HG02798 (cell line): ENCODE measurements around the gene CNOT1.
"Not testable (repeated sequence)": the region's sequence is repeated elsewhere in the genome, so short reads cannot be mapped to it uniquely, and the experiment has no call there.

Source experiments
- ATAC-seq: cut with Tn5 transposase; IDR thresholded peaks from one replicate; pipeline ENCODE4 v1.9.1; 2021; ENCODE audit warnings: mild to moderate bottlenecking; ENCODE audit not compliant: unreplicated experiment, poor library complexity

Gene CNOT1

GRCh38 chr16:58639230-58639629, 9.6 kb upstream of the CNOT1 start:
- no peak for ATAC-seq

DNA sequence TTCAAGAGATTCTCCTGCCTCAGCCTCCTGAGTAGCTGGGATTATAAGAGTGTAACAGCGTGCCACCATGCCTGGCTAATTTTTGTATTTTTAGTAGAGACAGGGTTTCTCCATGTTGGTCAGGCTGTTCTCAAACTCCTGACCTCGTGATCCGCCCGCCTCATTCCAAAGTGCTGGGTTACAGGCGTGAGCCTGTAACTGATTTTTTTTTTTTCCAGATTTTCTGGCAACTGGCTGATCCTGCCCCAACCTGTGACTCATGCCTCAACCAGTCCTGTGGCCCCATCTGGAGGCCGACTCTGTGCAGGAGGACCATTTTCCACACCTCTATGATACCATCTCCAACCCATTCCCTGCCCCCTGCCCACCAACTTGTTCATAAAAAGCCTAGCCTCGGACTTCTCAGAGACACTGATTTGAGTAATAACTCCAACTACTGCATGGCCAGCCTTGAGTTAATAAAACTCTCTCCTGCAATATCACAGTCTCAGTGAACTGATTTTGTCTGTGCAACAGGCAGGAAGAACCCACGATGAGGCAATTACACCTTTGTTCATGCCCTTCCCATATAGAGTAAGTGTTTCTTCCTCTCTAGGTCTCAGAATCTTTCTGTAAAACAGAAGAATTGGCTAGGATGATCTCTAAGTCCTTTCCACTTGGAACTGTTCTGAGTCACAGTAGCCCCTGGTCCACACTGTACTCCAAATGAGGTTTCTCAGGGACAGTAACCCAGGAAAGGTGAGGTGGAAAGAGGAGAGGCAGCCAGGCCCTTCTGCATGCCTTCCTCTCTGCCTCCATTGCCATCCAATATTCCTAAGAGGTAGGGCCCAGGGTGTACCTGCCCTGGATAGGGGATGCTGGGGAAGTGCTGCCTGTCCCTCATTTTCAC, 8.8 kb upstream of the CNOT1 start:
- no peak for ATAC-seq

DNA sequence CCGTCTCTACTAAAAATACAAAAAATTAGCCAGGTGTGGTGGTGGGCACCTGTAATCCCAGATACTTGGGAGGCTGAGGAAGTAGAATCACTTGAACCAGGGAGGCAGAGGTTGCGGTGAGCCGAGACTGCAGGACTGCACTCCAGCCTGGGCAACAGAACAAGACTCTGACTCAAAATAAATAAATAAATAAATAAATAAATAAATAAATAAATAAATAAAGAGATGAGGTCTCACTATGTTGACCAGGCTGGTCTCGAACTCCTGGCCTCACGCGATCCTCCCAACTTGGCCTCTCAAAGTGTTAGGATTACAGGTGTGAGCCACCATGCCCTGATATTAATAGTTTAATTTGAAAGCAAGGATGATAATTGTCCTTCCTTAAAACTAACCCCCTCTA, 7.4 kb upstream of the CNOT1 start:
- not testable (repeated sequence) for ATAC-seq

DNA sequence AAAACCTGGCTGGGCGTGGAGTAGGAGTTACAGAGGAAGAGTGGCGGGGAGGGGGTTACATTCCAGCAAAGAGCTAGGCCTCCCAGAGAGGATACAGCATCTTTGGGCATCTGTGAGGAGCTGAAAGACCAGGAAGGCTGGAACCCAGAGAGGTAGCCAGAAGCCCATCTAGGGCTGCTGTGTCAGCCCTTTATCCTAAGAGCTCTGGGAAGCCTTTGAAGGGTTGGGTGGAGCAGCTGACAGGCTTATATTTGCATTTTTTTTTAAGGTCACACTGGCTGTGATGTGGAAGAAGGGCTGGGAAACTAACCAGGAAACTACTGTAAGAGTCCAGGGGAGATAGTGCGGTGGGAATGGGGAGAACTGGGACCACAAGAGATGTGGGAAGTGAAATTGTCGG, 6.8 kb upstream of the CNOT1 start:
- no peak for ATAC-seq

GRCh38 chr16:58635502-58635901, 5.9 kb upstream of the CNOT1 start:
- no peak for ATAC-seq

DNA sequence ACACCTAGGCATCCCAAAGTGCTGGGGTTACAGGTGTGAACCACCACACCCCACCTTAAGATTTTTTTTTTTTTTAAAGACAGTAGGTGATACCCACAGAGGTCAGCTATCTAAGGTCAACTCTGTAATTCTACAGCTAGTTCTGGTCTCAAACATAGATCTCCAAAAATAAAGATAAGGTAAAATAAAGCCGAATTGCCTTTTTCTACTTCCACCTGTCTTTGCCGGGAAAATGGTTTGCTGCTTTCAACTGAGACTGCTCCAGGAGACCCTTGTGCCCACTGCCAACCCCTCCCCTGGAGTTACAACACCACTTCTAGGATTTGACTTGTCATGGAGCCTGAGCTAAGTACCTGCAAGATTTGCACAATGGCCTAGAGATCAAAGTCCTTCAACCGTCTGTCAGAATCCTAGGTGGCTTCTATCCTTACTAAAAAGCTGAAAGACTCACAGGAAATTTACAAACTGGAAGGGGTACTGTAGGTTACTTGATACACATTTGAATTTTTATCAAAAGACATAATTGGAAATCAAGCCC, 4.7 kb upstream of the CNOT1 start:
- no peak for ATAC-seq

DNA sequence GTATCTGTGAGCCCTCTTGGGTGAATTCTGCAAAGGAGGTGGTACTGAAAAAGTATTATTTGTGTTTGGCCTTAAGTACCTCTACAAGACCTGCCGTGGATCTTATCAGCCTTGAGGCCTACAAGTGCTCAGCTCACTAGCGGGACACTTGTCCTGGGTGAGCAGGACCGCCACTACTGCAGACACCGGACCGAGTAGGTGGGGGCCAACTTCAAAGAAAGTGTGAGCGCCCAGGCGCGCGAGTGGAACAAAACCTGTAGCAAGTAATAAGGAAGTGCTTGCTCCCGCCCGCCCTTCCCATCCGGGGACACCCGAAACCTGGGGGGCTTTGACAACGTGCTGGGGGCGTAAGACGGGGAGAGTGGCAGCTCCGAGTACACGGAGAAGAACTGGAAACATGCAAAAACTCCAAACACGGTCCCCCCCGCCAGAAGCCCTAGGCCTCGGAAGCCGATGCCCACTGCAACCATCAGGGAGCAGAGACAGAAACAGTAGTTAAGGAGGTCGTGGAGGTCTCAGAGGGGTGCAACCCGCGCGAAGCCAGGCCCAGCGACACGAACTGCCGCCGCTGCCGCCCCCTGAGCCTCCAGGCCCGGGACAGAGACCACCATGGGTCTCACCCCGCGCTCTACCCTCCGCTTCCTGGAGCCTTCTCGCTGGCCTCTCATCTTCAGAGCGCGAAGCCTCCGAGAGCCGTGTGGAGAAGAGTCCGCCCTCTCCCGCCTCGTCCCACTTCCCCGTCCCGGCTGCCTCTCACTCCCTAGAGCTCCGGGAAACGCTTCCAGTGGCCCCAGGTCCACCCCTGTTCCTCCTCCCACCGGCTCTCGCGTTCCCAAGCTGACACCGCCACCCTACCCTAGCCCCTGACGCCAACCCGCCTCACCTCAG, 537 bp downstream of the CNOT1 start:
- ATAC-seq: no peak

- ATAC-seq: no peak
Observed at GRCh38 chr16:58624209-58624608, 5.4 kb downstream of the CNOT1 start.

DNA sequence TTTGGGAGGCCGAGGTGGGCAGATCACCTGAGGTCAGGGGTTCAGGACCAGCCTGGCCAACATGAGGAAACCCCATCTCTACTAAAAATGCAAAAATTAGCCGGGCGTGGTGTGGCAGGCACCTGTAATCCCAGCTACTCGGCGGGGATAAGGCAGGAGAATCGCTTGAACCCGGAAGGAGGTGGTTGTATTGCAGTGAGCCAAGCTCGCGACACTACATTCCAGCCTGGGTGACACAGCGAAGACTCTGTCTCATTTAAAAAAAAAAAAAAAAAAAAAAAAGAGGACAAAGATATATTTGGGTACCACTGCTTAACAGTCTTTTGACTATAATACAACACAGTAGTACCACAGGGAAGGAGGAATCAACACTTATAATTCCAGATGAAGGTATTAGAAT, 9.2 kb downstream of the CNOT1 start:
- no peak for ATAC-seq

- no peak for ATAC-seq
Observed at GRCh38 chr16:58615280-58615679, 14.3 kb downstream of the CNOT1 start.

GRCh38 chr16:58614860-58615259, 14.8 kb downstream of the CNOT1 start:
- no peak for ATAC-seq

DNA sequence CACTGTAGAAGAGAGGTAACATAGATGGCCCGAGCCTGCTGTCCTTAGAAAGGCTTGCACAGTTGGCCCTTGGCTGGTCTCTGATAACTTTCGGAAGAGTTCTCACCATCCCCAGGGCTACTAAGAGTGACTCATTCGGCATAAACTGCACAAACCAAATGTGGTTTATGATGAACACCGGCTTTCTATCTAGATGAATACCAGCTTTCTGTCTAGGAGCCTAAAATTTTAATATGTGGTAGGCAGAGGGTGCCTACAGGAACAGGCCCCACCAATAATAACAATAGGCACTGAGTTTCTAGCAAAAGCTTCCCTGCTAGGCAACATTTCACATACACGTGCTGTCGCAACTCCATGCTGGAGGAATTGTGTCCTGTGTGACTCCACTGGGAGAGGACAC, 15.4 kb downstream of the CNOT1 start:
- ATAC-seq: no peak

GRCh38 chr16:58612965-58613364, 16.7 kb downstream of the CNOT1 start:
- not testable (repeated sequence) for ATAC-seq

DNA sequence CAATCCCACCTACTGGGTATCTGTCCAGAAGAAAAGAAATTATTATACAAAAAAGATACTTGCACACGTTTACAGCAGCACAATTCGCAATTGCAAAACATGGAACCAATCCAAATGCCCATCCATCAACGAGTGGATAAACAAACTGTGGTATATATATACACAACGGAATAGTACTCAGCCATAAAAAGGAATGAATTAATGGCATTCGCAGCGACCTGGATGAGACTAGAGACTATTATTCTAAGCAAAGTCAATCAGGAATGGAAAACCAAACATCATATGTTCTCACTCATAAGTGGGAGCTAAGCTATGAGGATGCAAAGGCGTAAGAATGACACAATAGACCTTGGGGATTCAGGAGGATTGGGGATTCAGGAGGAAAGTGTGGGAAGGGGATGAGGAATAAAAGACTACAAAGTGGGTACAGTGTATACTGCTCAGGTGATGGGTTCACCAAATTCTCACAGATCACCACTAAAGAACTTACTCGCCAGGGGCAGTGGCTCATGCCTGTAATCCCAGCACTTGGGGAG, 21.0 kb downstream of the CNOT1 start:
- ATAC-seq: no peak

DNA sequence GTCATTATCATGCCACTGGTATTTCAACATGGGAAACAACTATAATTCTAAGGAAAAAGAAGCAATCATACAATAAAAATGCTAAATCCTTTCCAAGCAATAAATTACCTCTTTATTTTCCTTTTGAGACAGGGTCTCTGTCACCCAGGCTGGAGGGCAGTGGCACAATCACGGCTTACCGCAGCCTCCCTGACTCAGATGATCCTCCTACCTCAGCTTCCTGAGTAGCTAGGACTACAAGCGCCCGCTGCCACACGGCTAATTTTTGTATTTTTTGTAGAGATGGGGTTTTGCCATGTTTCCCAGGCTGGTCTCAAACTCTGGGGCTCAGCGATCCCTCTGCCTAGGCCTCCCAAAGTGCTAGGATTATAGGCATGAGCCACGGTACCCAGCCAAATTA, 24.1 kb downstream of the CNOT1 start:
- ATAC-seq: no peak

DNA sequence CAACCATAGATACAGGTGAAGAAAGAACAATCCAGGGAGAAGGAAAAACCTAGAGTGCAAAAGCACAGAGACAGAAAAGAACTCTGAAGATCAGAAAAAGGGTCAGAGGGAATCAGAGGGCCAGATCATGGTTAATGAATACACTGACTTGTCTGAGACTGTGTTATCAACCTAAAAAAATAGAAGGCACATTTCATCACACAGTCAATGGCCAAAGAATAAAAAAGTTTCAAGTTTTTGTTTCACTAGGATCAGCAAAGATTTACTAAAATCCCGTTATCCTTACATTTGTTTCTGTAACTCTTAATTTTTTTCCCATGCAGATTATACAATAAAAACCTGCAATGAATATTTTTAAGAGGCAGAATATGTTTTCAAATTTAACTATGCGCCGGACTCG, 38.5 kb downstream of the CNOT1 start:
- ATAC-seq: no peak

DNA sequence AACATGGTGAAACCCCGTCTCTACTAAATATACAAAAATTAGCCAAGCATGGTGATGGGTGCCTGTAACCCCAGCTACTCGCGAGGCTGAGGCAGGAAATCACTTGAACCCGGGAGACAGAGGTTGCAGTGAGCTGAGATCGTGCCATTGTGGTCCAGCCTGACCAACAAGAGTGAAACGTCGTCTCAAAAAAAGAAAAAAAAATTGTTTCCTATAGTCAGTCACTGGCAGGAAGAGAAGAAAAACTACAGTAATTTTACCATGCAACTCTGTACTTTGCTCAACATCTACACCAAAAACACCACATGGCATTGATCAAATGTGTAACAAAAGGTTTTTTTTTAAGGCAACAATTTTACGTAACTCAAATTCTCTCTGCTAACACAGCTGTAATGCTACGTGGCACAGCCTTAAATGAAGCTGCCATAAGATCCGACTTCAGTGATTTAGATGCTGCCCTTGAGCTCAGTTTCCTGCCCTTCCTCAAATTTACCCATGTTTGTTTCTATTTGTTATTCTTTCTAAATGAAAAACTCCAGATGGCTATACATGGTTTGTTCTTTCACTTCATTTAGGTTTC, 40.2 kb downstream of the CNOT1 start:
- no peak for ATAC-seq

DNA sequence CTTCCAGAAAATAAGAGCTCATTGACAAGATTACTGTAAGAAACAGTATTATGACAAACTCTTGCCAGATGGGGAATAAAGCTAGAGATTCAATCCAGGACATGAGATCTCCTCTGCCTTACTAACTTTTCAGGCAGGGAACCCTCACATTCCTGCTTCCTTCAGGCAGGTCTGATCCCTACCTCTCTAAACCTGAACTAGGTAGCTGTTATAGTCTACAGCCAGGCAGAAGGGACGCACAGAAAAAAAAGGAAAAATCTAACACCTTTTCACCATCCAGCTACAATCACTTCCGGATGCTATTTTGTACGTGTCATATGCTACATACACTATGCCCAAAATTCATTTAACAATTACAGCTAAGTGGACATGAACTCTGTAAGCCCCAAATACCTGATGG, 41.2 kb downstream of the CNOT1 start:
- ATAC-seq: no peak

GRCh38 chr16:58586340-58587030, 43.1 kb downstream of the CNOT1 start:
- ATAC-seq: no peak
